Measurements from ENCODE around the gene HPSE2.

Gene HPSE2

GRCh38 chr10:98673171-98673782 lies 562.4 kb downstream of the HPSE2 start:
- no peak for TF ChIP-seq CTCF (IDR thresholded peaks at IDR 0.05; ENCODE audit: low read depth, low read length, missing control alignments)
- DNase-seq (ENCODE audit: extremely low read depth, low read depth) = peak; percentile 33
- no peak overlapping the region for H3K4me3 ChIP-seq (replicated peaks; ENCODE audit: low read depth, low read length)

GRCh38 chr10:98667081-98667480 lies 568.6 kb downstream of the HPSE2 start:
- H3K4me3 ChIP-seq (replicated peaks; ENCODE audit: low read depth, low read length) = no peak overlapping the region
- no peak for DNase-seq (ENCODE audit: extremely low read depth, low read depth)
- TF ChIP-seq CTCF (IDR thresholded peaks at IDR 0.05; ENCODE audit: low read depth, low read length, missing control alignments) = no peak

- no peak for TF ChIP-seq CTCF (IDR thresholded peaks at IDR 0.05; ENCODE audit: low read depth, low read length, missing control alignments)
Measured at GRCh38 chr10:98666276-98666675, 569.4 kb downstream of the HPSE2 start.

GRCh38 chr10:98664329-98665042 lies 571.2 kb downstream of the HPSE2 start:
- no peak overlapping the region for H3K4me3 ChIP-seq (replicated peaks; ENCODE audit: low read depth, low read length)
- TF ChIP-seq CTCF (IDR thresholded peaks at IDR 0.05; ENCODE audit: low read depth, low read length, missing control alignments) = peak; percentile 62
- peak; percentile 12 for DNase-seq (ENCODE audit: extremely low read depth, low read depth)

More at GRCh38 chr10:98666276-98666675, 569.4 kb downstream of the HPSE2 start:
- no peak overlapping the region for H3K4me3 ChIP-seq (replicated peaks; ENCODE audit: low read depth, low read length)
- no peak for DNase-seq (ENCODE audit: extremely low read depth, low read depth)

GRCh38 chr10:98659951-98660350 lies 575.7 kb downstream of the HPSE2 start:
- TF ChIP-seq CTCF (IDR thresholded peaks at IDR 0.05; ENCODE audit: low read depth, low read length, missing control alignments) = no peak
- no peak for DNase-seq (ENCODE audit: extremely low read depth, low read depth)
- H3K4me3 ChIP-seq (replicated peaks; ENCODE audit: low read depth, low read length) = no peak overlapping the region

- H3K4me3 ChIP-seq (replicated peaks; ENCODE audit: low read depth, low read length) = no peak overlapping the region
- no peak for TF ChIP-seq CTCF (IDR thresholded peaks at IDR 0.05; ENCODE audit: low read depth, low read length, missing control alignments)
- no peak for DNase-seq (ENCODE audit: extremely low read depth, low read depth)
Measured at GRCh38 chr10:98655492-98655891, 580.2 kb downstream of the HPSE2 start.

All from HFF-Myc (cell line).